ENCODE measurements around the gene KDM4C. TPM values are rescaled to one million over a fixed set of nuclear protein-coding genes. Genes with fewer than 3 reads are reported as not detected.

Gene KDM4C
- total RNA-seq, 1 donor from 2014 or later: 26.6 TPM

GRCh38 chr9:6889868-6890267 is 132.1 kb downstream of the KDM4C start:
- no peak overlapping the region for H3K27ac Mint-ChIP-seq
- peaks cover 11% of the 10 kb centered on the region for H3K36me3 Mint-ChIP-seq (ENCODE audit: insufficient read depth)
- TF ChIP-seq CTCF (IDR thresholded peaks at IDR 0.05; ENCODE audit: unreplicated experiment): no peak
- no peaks in the 10 kb centered on the region for H3K27me3 Mint-ChIP-seq
- peaks cover 7% of the 10 kb centered on the region for H3K4me1 Mint-ChIP-seq (ENCODE audit: low read depth)
- H3K9me3 Mint-ChIP-seq (ENCODE audit: low read depth): no peaks in the 10 kb centered on the region
- DNase-seq (ENCODE audit: low spot score, unreplicated experiment): no peak
- no peak overlapping the region for H3K4me3 Mint-ChIP-seq (ENCODE audit: low read depth)

DNA sequence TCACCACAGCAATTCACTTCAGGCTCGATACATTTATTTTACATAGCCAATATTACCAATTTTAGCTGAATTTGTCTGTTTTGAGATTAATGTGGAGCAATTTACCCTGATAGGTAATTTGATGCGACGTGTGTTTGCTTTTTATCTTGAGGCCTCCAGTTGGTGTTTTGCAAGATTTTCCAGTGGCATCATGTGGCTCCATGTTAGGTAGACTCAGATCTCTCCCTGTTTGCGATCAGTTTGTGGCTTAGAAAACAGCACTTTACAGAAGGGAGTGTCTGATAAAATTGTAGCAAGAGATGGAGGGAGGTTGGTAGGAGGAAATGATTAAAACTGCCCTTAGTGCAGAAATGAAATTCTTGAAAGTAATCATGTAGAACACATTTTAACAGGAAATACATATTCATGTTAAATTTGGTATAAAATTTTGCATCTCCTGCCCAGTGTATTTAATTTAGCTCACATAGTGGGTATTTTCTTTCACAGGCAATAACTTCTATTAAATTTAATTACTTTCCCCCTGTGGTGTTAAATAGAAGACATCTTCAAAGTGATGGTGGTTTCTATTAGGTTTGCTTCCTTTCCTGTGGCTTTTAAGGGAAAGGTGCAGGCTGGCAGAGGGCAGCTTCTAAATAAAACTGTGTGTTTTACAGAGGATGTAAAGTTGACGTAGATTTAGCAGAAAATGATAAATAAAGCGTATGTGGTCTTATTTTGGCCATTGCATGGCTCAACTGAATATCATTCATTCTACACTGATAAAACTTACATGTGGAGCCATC is 135.8 kb downstream of the KDM4C start:
- peaks cover 5% of the 10 kb centered on the region for H3K36me3 Mint-ChIP-seq (ENCODE audit: insufficient read depth)
- peaks cover 6% of the 10 kb centered on the region for H3K4me1 Mint-ChIP-seq (ENCODE audit: low read depth)
- H3K4me3 Mint-ChIP-seq (ENCODE audit: low read depth): no peak overlapping the region
- no peak for TF ChIP-seq CTCF (IDR thresholded peaks at IDR 0.05; ENCODE audit: unreplicated experiment)
- no peak for DNase-seq (ENCODE audit: low spot score, unreplicated experiment)
- H3K9me3 Mint-ChIP-seq (ENCODE audit: low read depth): no peaks in the 10 kb centered on the region
- no peak overlapping the region for H3K27ac Mint-ChIP-seq
- no peaks in the 10 kb centered on the region for H3K27me3 Mint-ChIP-seq

- Mint-ChIP-seq H3K27me3 (no peaks in the 10 kb centered on the region), H3K4me3 (ENCODE audit: low read depth) (no peak overlapping the region), H3K36me3 (ENCODE audit: insufficient read depth) (peaks cover 5% of the 10 kb centered on the region), H3K9me3 (ENCODE audit: low read depth) (no peaks in the 10 kb centered on the region), H3K4me1 (ENCODE audit: low read depth) (peaks cover 8% of the 10 kb centered on the region), H3K27ac (no peak overlapping the region)
- DNase-seq (ENCODE audit: low spot score, unreplicated experiment): no peak
- TF ChIP-seq CTCF (IDR thresholded peaks at IDR 0.05; ENCODE audit: unreplicated experiment): no peak
Measured at GRCh38 chr9:6894135-6894534, 136.4 kb downstream of the KDM4C start.

DNA sequence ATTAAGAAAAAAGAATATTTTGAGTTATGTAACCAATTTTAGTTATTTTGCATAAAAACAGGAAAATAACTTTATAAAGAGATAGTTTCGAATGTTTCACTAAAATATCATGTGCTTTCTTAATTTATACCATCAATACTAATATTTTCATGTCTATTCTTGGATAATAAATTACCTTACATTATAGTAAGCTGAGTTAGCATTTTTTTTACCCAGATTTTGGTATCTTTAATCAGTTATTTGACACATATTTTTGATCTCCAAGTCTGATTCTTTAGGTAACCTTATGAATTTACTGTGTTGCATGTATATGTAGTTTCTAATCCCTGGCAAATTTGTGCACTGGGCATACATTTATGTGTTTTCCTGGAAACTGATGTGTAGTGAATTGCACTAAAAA is 138.0 kb downstream of the KDM4C start:
- Mint-ChIP-seq H3K4me3 (ENCODE audit: low read depth) (no peak overlapping the region), H3K27me3 (no peaks in the 10 kb centered on the region), H3K36me3 (ENCODE audit: insufficient read depth) (peaks cover 5% of the 10 kb centered on the region), H3K9me3 (ENCODE audit: low read depth) (no peaks in the 10 kb centered on the region), H3K27ac (no peak overlapping the region), H3K4me1 (ENCODE audit: low read depth) (peaks cover 15% of the 10 kb centered on the region)
- no peak for DNase-seq (ENCODE audit: low spot score, unreplicated experiment)
- TF ChIP-seq CTCF (IDR thresholded peaks at IDR 0.05; ENCODE audit: unreplicated experiment): no peak

- H3K27me3 Mint-ChIP-seq: no peaks in the 10 kb centered on the region
- peaks cover 5% of the 10 kb centered on the region for H3K36me3 Mint-ChIP-seq (ENCODE audit: insufficient read depth)
- TF ChIP-seq CTCF (IDR thresholded peaks at IDR 0.05; ENCODE audit: unreplicated experiment): no peak
- no peak overlapping the region for H3K27ac Mint-ChIP-seq
- H3K9me3 Mint-ChIP-seq (ENCODE audit: low read depth): no peaks in the 10 kb centered on the region
- DNase-seq (ENCODE audit: low spot score, unreplicated experiment): no peak
- peaks cover 16% of the 10 kb centered on the region for H3K4me1 Mint-ChIP-seq (ENCODE audit: low read depth)
- H3K4me3 Mint-ChIP-seq (ENCODE audit: low read depth): no peak overlapping the region
Measured at GRCh38 chr9:6896562-6896961, 138.8 kb downstream of the KDM4C start.
